RCC 7860 (cell line): ENCODE results near the gene HGFAC.
A peak's percentile ranks its signal among the peaks of the same experiment; 100 is the strongest.

Source experiments
- DNase-seq: peaks from one replicate; pipeline ENCODE4 v3.0.0-alpha.2; 2015; ENCODE audit warnings: low spot score
- FAIRE-seq: peaks from 2 replicates; lab custom pipeline; 2012; peaks lifted over from hg19 to GRCh38; lab: Jason Lieb, UNC

Gene HGFAC

DNA sequence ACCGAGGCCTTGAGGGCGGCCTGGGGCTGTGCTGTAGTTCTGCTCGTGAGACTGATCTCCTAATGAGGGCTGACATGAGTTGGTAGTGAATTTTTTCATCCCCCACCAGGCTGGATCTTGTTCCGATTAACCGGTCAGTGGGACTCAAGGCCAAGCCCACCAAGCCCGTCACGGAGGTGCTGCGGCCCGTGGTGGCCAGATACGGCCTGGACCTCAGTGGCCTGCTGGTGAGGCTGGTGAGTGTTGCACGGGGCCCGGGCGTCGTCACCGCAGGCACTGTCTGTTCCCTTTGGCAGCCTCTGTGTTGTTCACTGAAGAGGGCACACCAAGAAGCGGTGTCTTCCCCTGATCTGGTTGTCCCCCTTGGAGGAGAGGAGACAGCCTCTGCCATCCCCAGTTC lies 18.4 kb upstream of the HGFAC start:
- no peak for FAIRE-seq
- DNase-seq: no peak

GRCh38 chr4:3423952-3424351 lies 17.8 kb upstream of the HGFAC start:
- no peak for FAIRE-seq
- DNase-seq: no peak

GRCh38 chr4:3424522-3425095 lies 17.2 kb upstream of the HGFAC start:
- FAIRE-seq (no peak), DNase-seq (no peak)

- no peak for FAIRE-seq
- no peak for DNase-seq
Measured at GRCh38 chr4:3426465-3427133, 15.2 kb upstream of the HGFAC start.

GRCh38 chr4:3427134-3427476 lies 14.7 kb upstream of the HGFAC start:
- DNase-seq (no peak), FAIRE-seq (no peak)

- DNase-seq (no peak), FAIRE-seq (no peak)
Measured at GRCh38 chr4:3427706-3428446, 13.9 kb upstream of the HGFAC start.

GRCh38 chr4:3429651-3430050 lies 12.1 kb upstream of the HGFAC start:
- FAIRE-seq (no peak), DNase-seq (no peak)

- FAIRE-seq: no peak
- DNase-seq: no peak
Measured at GRCh38 chr4:3430524-3430923, 11.2 kb upstream of the HGFAC start.

- FAIRE-seq: no peak
- no peak for DNase-seq
Measured at GRCh38 chr4:3431446-3431993, 10.2 kb upstream of the HGFAC start.

DNA sequence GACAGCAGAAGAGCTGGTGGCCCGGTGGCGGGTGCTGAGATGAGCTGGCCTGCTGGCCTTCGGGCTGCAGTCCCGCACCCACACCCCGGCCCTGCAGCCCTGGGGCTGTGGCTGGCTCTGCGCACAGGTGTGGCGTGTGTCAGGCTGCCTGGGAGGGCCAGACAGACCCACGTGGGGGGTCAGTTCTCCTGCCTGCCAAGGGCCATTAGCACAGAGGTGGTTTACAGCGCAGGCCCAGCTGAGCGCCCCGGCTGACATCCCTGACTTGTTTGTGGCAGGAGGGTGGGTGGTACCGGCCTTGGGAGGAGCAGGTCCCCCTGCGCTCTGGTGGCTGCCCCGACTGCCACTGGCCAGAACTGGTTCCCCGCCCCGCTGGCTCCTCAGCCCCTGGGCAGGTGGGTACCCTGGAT lies 9.4 kb upstream of the HGFAC start:
- no peak for DNase-seq
- FAIRE-seq: no peak

DNA sequence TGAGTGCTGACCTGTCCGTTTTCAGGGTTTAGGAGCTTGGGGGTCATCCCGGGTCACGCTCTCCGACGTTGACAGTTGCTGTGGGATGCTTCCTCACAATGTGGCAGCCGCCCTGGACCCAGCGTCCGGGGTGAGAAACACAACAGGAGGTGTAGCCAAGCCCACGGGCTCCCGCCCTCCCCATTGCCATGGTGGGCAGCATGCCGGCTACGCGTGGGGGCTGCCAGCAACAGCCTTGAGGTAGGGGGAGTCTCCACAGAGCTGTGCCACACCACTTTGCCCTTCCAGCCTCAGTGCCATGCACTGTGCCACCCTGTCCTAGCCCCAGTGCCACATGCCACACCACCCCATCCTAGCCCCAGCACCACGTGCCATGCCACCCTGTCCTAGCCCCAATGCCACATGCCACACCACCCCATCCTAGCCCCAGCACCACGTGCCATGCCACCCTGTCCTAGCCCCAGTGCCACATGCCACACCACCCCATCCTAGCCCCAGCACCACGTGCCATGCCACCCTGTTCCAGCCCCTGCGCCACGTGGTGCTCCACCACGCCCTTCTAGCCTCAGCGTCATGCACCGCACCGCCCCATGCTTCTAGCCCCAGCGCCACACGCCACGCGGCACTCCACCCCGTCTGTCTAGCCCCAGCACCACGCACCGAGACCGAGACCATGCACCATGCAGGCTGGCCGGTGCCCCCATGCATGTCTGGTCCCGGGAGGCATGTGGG lies 8.5 kb upstream of the HGFAC start:
- DNase-seq: no peak
- FAIRE-seq: no peak

- DNase-seq (no peak), FAIRE-seq (no peak)
Measured at GRCh38 chr4:3434881-3435685, 6.7 kb upstream of the HGFAC start.

DNA sequence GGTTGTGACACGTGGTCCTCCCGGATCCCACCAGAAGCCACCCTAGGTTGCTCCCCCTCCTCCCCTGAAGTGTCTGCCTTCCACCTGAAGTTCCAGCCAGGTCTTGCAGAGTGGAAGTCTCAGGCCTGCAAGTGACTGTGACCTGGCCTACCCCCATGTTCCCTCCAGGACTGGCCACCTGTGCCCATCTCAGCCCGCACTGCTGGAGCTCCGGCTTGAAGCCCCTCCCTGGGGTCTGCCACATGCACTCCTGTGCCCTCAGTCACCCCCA lies 6.1 kb upstream of the HGFAC start:
- DNase-seq (no peak), FAIRE-seq (no peak)

GRCh38 chr4:3436048-3436797 lies 5.5 kb upstream of the HGFAC start:
- FAIRE-seq (no peak), DNase-seq (no peak)

DNA sequence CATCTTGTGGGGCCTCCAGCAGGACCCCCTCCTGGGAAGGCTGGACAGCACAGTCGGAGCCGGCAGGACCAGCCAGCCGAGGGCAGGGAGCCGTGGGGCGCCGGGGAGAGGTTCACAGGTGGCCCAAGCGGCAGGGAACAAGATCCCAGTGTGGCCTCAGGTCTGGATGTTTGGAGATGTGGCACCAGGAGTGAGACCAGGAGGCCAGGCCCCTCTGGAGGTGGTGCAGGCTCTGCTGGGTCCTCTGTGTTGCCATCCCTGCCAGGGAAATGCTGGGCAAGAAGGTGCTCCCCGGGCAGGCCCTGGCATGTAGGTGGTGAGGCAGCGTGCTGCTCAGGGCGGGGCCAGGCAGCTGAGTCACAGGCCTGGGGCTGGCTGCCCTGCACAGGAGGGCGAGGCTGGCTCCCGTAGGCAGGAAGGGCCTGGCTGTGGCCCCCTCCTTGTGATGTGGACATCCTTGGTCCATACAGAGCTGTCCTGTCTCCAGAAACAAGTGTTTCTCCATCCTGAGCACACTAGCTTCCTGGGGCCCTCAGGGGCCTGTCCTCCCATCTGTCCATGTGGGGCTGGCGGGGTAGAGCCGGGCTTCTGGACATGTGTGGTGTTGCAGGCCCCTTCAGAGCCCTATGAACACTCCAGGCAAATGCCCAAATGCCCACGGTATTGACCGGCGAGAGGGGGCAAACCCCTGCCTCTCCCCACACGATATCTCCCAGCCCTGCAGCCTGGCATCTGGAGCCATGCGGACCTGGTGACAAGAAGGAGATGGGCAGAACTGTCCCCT lies 4.8 kb upstream of the HGFAC start:
- peak; percentile 81 for DNase-seq
- peak; percentile 66 for FAIRE-seq

DNA sequence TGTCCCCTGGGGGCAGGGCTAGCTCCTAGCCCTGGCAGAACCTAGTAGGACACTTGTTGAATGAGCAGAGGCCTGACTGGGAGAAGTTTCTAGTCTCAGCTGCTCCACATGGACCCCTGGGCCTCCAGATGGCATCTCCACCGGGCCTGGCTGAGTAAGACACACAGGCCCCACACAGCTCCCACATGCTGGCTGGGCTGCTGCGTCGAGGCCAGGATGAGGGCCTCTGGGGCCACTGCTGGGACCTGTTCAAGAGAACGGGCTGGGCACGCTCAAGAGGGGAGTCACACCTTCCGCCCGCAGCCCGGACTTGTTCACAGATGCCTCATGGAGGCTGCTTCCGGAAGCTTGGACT lies 4.2 kb upstream of the HGFAC start:
- FAIRE-seq: no peak
- no peak for DNase-seq

GRCh38 chr4:3437998-3438846 lies 3.5 kb upstream of the HGFAC start:
- no peak for FAIRE-seq
- DNase-seq: no peak

- FAIRE-seq (no peak), DNase-seq (no peak)
Measured at GRCh38 chr4:3438847-3439180, 3.0 kb upstream of the HGFAC start.

DNA sequence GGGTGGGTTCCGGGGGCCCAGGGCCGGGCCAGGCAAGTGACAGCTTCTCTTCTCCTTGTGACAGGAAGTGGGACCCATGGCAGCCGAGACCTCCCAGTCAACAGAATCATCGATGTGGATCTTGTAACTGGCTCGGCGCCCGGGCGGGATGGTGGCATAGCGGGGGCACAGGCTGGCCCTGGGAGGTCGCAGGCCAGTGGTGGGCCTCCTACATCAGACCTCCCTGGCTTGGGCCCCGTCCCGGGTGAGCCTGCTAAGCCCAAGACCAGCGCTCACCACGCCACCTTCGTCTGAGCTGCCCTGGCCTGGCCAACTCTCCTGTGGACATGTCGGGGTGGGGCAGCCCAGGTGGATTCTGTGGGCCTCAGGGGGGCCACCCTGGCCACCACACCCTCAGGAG lies 2.4 kb upstream of the HGFAC start:
- no peak for FAIRE-seq
- no peak for DNase-seq
